Cardiac fibroblast (primary cell): ENCODE measurements around the gene BMPER.

ENCODE experiments used
- DNase-seq, 2 donors: peaks; one replicate each; pipeline versions ENCODE4 v3.0.0 to v3.0.0-alpha.2; 2010; ENCODE audit warnings: low read depth in 2 of 2
- H3K4me3 ChIP-seq, 2 donors: replicated peaks in 1 of 2; 1 replicate in 1 of 2; 2 replicates in 1 of 2; pipeline ENCODE4 v1.5.1; 2011; ENCODE audit warnings: low read depth in 2 of 2, low read length in 2 of 2, mild to moderate bottlenecking in 2 of 2, moderate library complexity in 1 of 2
- TF ChIP-seq, protein P1 (sequence below): IDR thresholded peaks from one replicate; pipeline ENCODE4 v1.5.1; 2011; ENCODE audit warnings: low read depth, mild to moderate bottlenecking, low read length, inconsistent platforms

BMPER gene

DNA sequence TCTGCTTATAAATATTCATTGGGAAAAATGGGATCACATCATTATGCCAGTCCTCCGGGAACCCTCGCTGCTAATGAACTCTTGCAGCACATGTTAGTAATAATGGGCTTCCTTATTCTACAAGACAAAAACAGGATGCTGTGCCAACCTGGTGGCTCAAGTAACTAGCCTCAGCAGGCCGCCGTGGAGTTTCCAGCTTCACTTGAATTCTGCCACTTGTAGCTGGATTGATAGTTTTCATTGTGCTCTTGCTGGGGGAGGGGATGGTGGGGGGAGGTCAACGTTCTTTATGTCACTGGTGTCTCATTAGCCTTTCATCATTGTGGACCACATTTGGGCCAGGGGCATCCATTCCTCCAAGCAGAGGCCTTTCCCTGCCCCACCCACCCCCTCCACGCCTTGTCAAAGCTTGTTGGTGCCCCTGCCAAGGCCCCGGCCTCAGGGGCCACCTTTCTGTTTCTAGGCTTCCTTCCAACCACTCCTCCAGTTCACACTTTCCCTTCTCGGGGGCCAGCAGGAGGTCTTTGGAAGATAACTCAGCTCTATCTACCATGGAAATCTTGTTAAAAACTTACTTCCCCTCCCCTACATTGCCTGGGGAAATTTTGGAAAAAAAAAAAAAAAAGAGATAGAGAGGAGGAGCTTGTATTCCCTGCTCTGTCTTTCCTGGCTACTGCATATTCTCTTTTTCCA, 153.9 kb downstream of the BMPER start:
- DNase-seq = peak; percentile 29 to 60
- TF ChIP-seq, protein P1, sequence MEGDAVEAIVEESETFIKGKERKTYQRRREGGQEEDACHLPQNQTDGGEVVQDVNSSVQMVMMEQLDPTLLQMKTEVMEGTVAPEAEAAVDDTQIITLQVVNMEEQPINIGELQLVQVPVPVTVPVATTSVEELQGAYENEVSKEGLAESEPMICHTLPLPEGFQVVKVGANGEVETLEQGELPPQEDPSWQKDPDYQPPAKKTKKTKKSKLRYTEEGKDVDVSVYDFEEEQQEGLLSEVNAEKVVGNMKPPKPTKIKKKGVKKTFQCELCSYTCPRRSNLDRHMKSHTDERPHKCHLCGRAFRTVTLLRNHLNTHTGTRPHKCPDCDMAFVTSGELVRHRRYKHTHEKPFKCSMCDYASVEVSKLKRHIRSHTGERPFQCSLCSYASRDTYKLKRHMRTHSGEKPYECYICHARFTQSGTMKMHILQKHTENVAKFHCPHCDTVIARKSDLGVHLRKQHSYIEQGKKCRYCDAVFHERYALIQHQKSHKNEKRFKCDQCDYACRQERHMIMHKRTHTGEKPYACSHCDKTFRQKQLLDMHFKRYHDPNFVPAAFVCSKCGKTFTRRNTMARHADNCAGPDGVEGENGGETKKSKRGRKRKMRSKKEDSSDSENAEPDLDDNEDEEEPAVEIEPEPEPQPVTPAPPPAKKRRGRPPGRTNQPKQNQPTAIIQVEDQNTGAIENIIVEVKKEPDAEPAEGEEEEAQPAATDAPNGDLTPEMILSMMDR = no peak
- H3K4me3 ChIP-seq = no peak overlapping the region

DNA sequence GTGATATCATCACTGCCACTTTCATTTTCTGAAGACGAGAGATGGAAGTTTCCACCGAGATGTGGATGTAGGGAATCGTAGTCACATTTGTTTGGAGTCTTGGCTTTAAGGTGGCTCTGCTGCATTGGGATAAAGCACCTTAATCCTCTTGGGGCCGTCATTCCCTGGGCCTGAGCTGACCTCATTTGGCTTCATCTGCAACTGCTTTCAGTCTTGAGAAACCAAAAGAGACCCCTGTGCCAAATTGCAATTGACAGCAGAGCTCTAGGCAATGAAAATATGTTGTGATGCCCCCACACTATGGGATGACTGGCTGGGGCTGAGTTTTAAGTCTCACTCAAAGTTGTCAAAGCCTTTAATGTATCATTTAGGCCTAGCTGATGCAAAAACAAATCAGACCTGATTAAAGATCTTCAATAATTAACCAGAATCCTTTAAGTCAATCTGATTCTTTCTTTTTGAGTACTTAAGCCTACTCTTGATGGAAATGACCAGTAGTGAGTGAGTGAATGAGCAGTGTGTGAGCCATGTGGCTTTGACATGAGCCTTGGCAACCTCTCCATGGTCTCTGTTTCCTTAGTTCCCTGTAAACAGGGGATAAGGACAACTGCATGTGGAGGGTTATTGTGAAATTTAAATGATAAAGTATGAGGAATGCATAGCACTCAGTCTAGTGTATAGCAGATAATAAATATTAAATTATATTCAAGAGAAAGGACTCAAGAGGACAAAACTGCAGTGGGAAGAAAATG, 155.0 kb downstream of the BMPER start:
- peak; percentile 89 to 93 for DNase-seq
- no peak overlapping the region for H3K4me3 ChIP-seq
- TF ChIP-seq, protein P1 = no peak

DNA sequence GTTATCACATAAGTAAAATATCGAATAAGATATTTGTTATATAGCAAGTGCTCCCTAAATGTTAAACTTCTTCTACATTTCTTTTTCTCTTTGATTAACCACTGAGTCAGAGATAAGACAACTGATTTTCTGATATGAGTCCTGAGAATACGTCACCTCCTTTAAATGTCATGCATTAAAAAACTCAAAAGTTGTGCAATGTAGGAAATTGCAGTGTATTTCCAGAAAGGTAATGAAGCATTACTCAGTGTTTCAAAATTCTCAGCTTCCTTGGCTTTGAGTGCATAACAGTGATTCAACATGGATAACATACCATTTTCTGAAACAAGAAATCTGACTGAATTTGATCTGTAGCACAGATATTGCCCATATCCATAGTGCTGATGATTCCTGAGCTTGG, 155.8 kb downstream of the BMPER start:
- TF ChIP-seq, protein P1 = no peak
- no peak overlapping the region for H3K4me3 ChIP-seq
- peak; percentile 81 to 93 for DNase-seq

DNA sequence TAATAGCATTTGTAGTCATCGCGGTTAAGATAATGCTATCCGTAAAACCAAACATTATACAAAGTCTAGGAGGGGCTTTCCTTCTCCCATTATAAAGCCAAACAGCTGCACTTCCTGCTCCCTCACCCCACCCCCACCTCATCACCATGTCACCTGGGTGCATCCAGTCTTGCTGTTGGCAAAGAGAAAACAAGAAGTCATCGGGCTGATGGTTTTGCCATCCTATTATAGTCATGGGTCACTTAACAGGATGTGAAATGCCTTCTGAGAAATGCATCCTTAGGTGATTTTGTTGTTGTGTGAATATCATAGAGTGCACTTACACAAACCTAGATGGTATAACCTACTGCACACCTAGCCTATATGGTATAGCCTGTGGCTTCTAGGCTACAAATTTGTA, 157.0 kb downstream of the BMPER start:
- no peak overlapping the region for H3K4me3 ChIP-seq
- DNase-seq = no peak
- TF ChIP-seq, protein P1 = no peak

DNA sequence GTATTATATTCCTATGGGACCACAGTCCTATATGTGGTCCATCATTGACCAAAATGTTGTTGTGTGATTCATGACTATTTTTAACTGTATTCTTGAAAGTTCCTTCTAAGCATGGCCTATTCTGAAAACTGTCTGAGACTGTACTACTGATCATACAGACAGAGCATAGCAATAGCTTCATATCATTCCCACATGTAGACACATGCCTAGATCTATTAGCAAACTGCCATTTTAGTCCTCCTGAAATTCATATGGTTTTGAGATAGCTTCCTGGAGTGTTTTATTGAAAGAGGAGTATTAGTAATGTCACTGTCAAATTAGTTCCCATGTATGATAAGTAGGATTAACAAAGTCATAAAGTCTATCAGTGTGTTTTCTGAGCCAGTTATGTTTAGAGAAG, 157.5 kb downstream of the BMPER start:
- TF ChIP-seq, protein P1 = no peak

DNA sequence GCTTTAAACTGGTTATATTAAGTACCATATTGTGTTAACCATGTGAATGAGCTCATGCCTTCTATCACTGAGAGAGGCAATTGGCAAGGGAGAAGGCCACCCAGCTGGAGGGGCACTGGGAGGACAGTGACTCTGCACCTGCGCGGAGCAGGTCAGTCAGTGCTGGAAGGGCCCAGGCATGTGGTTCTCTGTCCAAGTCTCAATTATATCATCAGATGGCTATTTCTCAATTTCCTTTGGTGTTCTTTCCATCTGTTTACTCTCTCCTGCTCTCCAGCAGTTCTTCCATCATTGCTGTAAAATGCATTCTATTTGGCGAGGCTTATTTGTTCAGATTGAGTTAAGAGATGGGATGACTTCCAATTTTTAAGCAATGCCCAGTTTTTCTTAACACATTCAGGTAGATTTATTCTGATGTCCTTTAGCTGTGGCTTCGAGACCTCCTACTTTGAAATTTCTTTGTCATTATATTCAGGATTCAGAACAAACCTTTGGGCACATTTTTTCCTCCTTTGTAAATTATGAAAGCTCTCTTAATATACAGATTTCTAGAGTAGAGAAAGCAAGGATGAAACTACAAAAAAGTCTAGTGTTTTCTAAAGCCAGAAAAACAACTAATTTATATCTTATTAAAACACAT, 159.3 kb downstream of the BMPER start:
- DNase-seq = peak; percentile 47 to 64
- TF ChIP-seq, protein P1 = no peak
- no peak overlapping the region for H3K4me3 ChIP-seq

More for the DNA sequence above, 157.5 kb downstream of the BMPER start:
- no peak for DNase-seq
- H3K4me3 ChIP-seq = no peak overlapping the region
